ENCODE results near the gene REV3L. TPM values are rescaled to one million over a fixed set of nuclear protein-coding genes. Genes with fewer than 3 reads are reported as not detected.

The REV3L gene
- total and polyA plus RNA-seq, 9 of the 15 experiments (the other 6 are each of a cell fraction or from before 2014, with no cell fraction given) = 5.5 to 24.4 (median 14.4) TPM

GRCh38 chr6:111477481-111477938 lies 5.5 kb downstream of the REV3L start:
- in situ Hi-C loops (cut with MboI) (no loop called here), intact Hi-C loops (cut with micrococcal nuclease) (loop anchor here (5.0 to 10.0 kb wide), 2 partner anchors 100 to 463 kb away; no protein-coding TSS in a partner anchor)
- H3K9ac ChIP-seq (ENCODE audit: insufficient read depth in 1 of 2, low read depth in 2 of 2, low read length in 2 of 2) = peak overlapping the region in 1 of 2 experiments; percentile 5; a peak in 2 of 4 replicates
- H3K9me1 ChIP-seq (ENCODE audit: control insufficient read depth, insufficient read depth, low read length) = no peaks in the 10 kb centered on the region
- DNase-seq (ENCODE audit: extremely low read depth in 1 of 4, low spot score in 3 of 4) (peak in 2 of 4 experiments; percentile 32 to 58), ATAC-seq (peak; percentile 59), FAIRE-seq (peak; percentile 78)
- ChIA-PET POLR2A (interaction anchor here (1.0 to 2.4 kb wide), 2 partner anchors 13 to 218 kb away, joined by 3 to 9 read pairs; a partner anchor contains a TSS), CTCF (ENCODE audit: low intra/inter-chr PET ratio) (interaction anchor here (1.9 kb wide), 1 partner anchor 116 kb away, joined by 8 read pairs; no protein-coding TSS in a partner anchor)
- WGBS (ENCODE audit: insufficient coverage, low coverage, missing lambda C conversion rate) = 13% methylated on average over 1 of the region's 1 CpG
- H3K9me3 ChIP-seq (replicated peaks; ENCODE audit: control insufficient read depth, insufficient read depth, low read depth, low read length) = no peaks in the 10 kb centered on the region
- H3K27me3 ChIP-seq (ENCODE audit: control insufficient read depth in 2 of 2, insufficient read depth in 2 of 2, low read length in 2 of 2) = no peaks in the 10 kb centered on the region
- peak overlapping the region; percentile 56 for H3K4me2 ChIP-seq (ENCODE audit: insufficient read depth, low read length)
- H4K20me1 ChIP-seq (replicated peaks; ENCODE audit: control insufficient read depth, insufficient read depth, low read length) = 0 out of 2 replicates have a peak, but pooled peaks cover 4% of the 10 kb centered on the region
- peak overlapping the region; percentile 67 for H3K27ac ChIP-seq (ENCODE audit: extremely low read depth, low read depth, low read length)
- H3K36me3 ChIP-seq (ENCODE audit: control insufficient read depth, insufficient read depth, low read length) = 0 out of 3 replicates have a peak, but pooled peaks cover 3% of the 10 kb centered on the region
- peaks cover 4 to 29% of the 10 kb centered on the region in 2 experiments; a peak in 4 of 5 replicates for H3K4me1 ChIP-seq (replicated peaks in 1 of 2; ENCODE audit: control insufficient read depth in 2 of 2, insufficient read depth in 2 of 2, low read length in 2 of 2)
- no TSS peak for BruUV-seq (replicated peaks)
- H3K79me2 ChIP-seq (ENCODE audit: control insufficient read depth, insufficient read depth, low read length) = peaks cover 100% of the 10 kb centered on the region
- H3K4me3 ChIP-seq = no peak overlapping the region
- no peak overlapping the region for H2AFZ ChIP-seq (ENCODE audit: low read depth, low read length)
- TF ChIP-seq ETV1 (tag; conservative IDR thresholded peaks at IDR 0.05; ENCODE audit: low read depth) (peak; percentile 7; the same call in 1 of the 2 replicates), SRSF9 (IDR thresholded peaks at IDR 0.05; ENCODE audit: borderline replicate concordance, low read depth, low read length) (no peak), ATF6 (CRISPR knock-in tag; IDR thresholded peaks at IDR 0.05) (no peak), CTBP1 (IDR thresholded peaks at IDR 0.05; ENCODE audit: borderline replicate concordance) (peak; percentile 46; the same call in 1 of the 2 replicates), NFE2 (IDR thresholded peaks at IDR 0.05; ENCODE audit: low read depth) (peak; percentile 85), CCAR2 (IDR thresholded peaks at IDR 0.05; ENCODE audit: low read depth, low read length) (no peak), C11orf30 (IDR thresholded peaks at IDR 0.05; ENCODE audit: low read depth) (peak; percentile 86), EP400 (IDR thresholded peaks at IDR 0.05) (peak; percentile 51), RAD21 (CRISPR knock-in tag; conservative IDR thresholded peaks at IDR 0.05 in 1 of 2, IDR thresholded peaks at IDR 0.05 in 1 of 2) (0 out of 4 replicates have a peak, but pooled peaks of 1 of the 2 experiments have one; percentile 3), PTBP1 (IDR thresholded peaks at IDR 0.05; ENCODE audit: low read depth, low read length) (no peak), CLOCK (CRISPR knock-in tag; IDR thresholded peaks at IDR 0.05; ENCODE audit: borderline replicate concordance) (no peak), ZNF644 (tag; IDR thresholded peaks at IDR 0.05; ENCODE audit: low read depth) (0 out of 2 replicates have a peak, but pooled peaks have one; percentile 29), EHMT2 (IDR thresholded peaks at IDR 0.05) (peak; percentile 90), EP300 (IDR thresholded peaks at IDR 0.05; ENCODE audit: low read length) (peak; percentile 21; the same call in 1 of the 2 replicates), PREB (CRISPR knock-in tag; IDR thresholded peaks at IDR 0.05) (no peak), SMARCA4 (IDR thresholded peaks at IDR 0.05) (peak; percentile 74), NCOA4 (IDR thresholded peaks at IDR 0.05; ENCODE audit: partially characterized antibody) (no peak)
